OCI-LY1 (cell line): Measurements from ENCODE around the gene PIP4K2A.

Experiments used
- H2AFZ ChIP-seq: fragments of 200-600 bp; sonication (generic), shearing (Covaris generic); 2 replicates; pipeline ENCODE4 v1.6.0; 2014; ENCODE audit warnings: antibody characterized with exemption, mild to moderate bottlenecking, low read length
- H3F3A ChIP-seq: fragments of 200-600 bp; sonication (generic), shearing (Covaris generic); 2 replicates; pipeline ENCODE4 v1.6.0; 2014; ENCODE audit warnings: mild to moderate bottlenecking, antibody characterized with exemption, low read length, moderate library complexity; ENCODE audit not compliant: insufficient read depth
- H3K27ac ChIP-seq: fragments of 200-600 bp; sonication (generic); 2 replicates; pipeline ENCODE4 v1.5.1; 2014; ENCODE audit warnings: low read length, mixed run types, mild to moderate bottlenecking, low read depth; ENCODE audit not compliant: poor library complexity, severe bottlenecking
- H3K27me3 ChIP-seq: fragments of 200-600 bp; sonication (generic); 2 replicates; pipeline ENCODE4 v1.6.0; 2014; ENCODE audit warnings: antibody characterized with exemption, mild to moderate bottlenecking, low read length, moderate library complexity; ENCODE audit not compliant: insufficient read depth
- H3K36me3 ChIP-seq: fragments of 200-600 bp; sonication (generic); 2 replicates; pipeline ENCODE4 v1.6.1; 2014; ENCODE audit warnings: mild to moderate bottlenecking, antibody characterized with exemption, low read length, moderate library complexity, mixed read lengths; ENCODE audit not compliant: insufficient read depth
- H3K4me1 ChIP-seq: fragments of 200-600 bp; sonication (generic); 2 replicates; pipeline ENCODE4 v1.5.1; 2014; ENCODE audit warnings: mild to moderate bottlenecking, low read length, moderate library complexity; ENCODE audit not compliant: insufficient read depth, severe bottlenecking
- H3K4me2 ChIP-seq: fragments of 200-600 bp; sonication (generic), shearing (Covaris generic); 2 replicates; pipeline ENCODE4 v1.6.1; 2014; ENCODE audit warnings: low read length
- H3K4me3 ChIP-seq: fragments of 200-600 bp; sonication (generic); 2 replicates; pipeline ENCODE4 v1.5.1; 2014; ENCODE audit warnings: low read length, low read depth, mild to moderate bottlenecking, mixed read lengths; ENCODE audit not compliant: poor library complexity, severe bottlenecking
- H3K79me2 ChIP-seq: fragments of 200-600 bp; shearing (Covaris generic); 2 replicates; pipeline ENCODE4 v1.6.1; 2016; ENCODE audit warnings: mixed run types, low read length, mixed read lengths; ENCODE audit not compliant: insufficient read depth
- H3K9ac ChIP-seq: fragments of 200-600 bp; sonication (generic), shearing (Covaris generic); 2 replicates; pipeline ENCODE4 v1.6.1; 2014; ENCODE audit warnings: mild to moderate bottlenecking, low read length, mixed read lengths
- H3K9me2 ChIP-seq: fragments of 200-600 bp; sonication (generic), shearing (Covaris generic); 2 replicates; pipeline ENCODE4 v1.6.1; 2014; ENCODE audit warnings: low read depth, mild to moderate bottlenecking, low read length, mixed read lengths
- H3K9me3 ChIP-seq: fragments of 200-600 bp; shearing (Covaris generic); 2 replicates; pipeline ENCODE4 v1.6.1; 2014; ENCODE audit warnings: low read length, mixed read lengths
- H4K20me1 ChIP-seq: fragments of 200-600 bp; sonication (generic), shearing (Covaris generic); 2 replicates; pipeline ENCODE4 v1.6.0; 2016; ENCODE audit warnings: mild to moderate bottlenecking, low read length; ENCODE audit not compliant: insufficient read depth
- CTCF ChIP-seq: fragments of 200-600 bp; sonication (generic), shearing (Covaris generic); IDR thresholded peaks from 2 replicates; pipeline ENCODE4 v1.5.1; 2017; ENCODE audit warnings: mild to moderate bottlenecking, antibody characterized with exemption, low read length, moderate library complexity, mixed read lengths
- EZH2 ChIP-seq: fragments of 200-600 bp; sonication (generic), shearing (Covaris generic); IDR thresholded peaks from 2 replicates; pipeline ENCODE4 v1.8.0; 2017; ENCODE audit warnings: borderline replicate concordance, mixed run types, mild to moderate bottlenecking, antibody characterized with exemption, low read length, moderate library complexity, mixed read lengths

Gene PIP4K2A

GRCh38 chr10:22622242-22622806 lies 92.1 kb downstream of the PIP4K2A start:
- Histone ChIP-seq H3K4me1 (peaks cover 4% of the 10 kb centered on the region), H3K4me2 (no peak overlapping the region), H3K27me3 (no peaks in the 10 kb centered on the region), H4K20me1 (peaks cover 3% of the 10 kb centered on the region), H3K9ac (no peak overlapping the region), H3K4me3 (no peak overlapping the region), H3K9me2 (no peaks in the 10 kb centered on the region), H3K79me2 (no peaks in the 10 kb centered on the region), H3K36me3 (no peaks in the 10 kb centered on the region), H2AFZ (no peak overlapping the region), H3K9me3 (no peaks in the 10 kb centered on the region), H3F3A (no peaks in the 10 kb centered on the region), H3K27ac (no peak overlapping the region)
- TF ChIP-seq EZH2, result no peak
- peak; percentile 22; the same call in 1 of the 2 replicates for TF ChIP-seq CTCF

- Histone ChIP-seq H3K4me2 (no peak overlapping the region), H3K9me2 (no peaks in the 10 kb centered on the region), H3K79me2 (no peaks in the 10 kb centered on the region), H3K4me1 (peaks cover 10% of the 10 kb centered on the region), H3K4me3 (no peak overlapping the region), H3K27me3 (no peaks in the 10 kb centered on the region), H3K27ac (no peak overlapping the region), H4K20me1 (peaks cover 3% of the 10 kb centered on the region; the same call in 1 of the 2 replicates), H3K9ac (no peak overlapping the region), H2AFZ (no peak overlapping the region), H3K36me3 (no peaks in the 10 kb centered on the region), H3F3A (no peaks in the 10 kb centered on the region), H3K9me3 (no peaks in the 10 kb centered on the region)
- TF ChIP-seq CTCF (no peak), EZH2 (no peak)
These were observed 92.7 kb downstream of the PIP4K2A start for GRCh38 chr10:22621726-22622125.

GRCh38 chr10:22620929-22621328 lies 93.4 kb downstream of the PIP4K2A start:
- no peaks in the 10 kb centered on the region for H3K27me3 ChIP-seq
- no peaks in the 10 kb centered on the region for H3K79me2 ChIP-seq
- H3K9me2 ChIP-seq, result no peaks in the 10 kb centered on the region
- H3F3A ChIP-seq, result no peaks in the 10 kb centered on the region
- no peak overlapping the region for H2AFZ ChIP-seq
- no peak overlapping the region for H3K27ac ChIP-seq
- no peak overlapping the region for H3K4me3 ChIP-seq
- no peaks in the 10 kb centered on the region for H3K9me3 ChIP-seq
- peaks cover 3% of the 10 kb centered on the region; the same call in 1 of the 2 replicates for H4K20me1 ChIP-seq
- H3K4me2 ChIP-seq, result no peak overlapping the region
- H3K9ac ChIP-seq, result no peak overlapping the region
- peaks cover 18% of the 10 kb centered on the region for H3K4me1 ChIP-seq
- TF ChIP-seq EZH2 (no peak), CTCF (no peak)
- H3K36me3 ChIP-seq, result no peaks in the 10 kb centered on the region
